Trophoblast cell (in vitro differentiated cells and primary cell): Measurements from ENCODE around the gene CTSZ.

ENCODE experiments used
- DNase-seq, 2 donors: peaks; one replicate each; pipeline ENCODE4 v3.0.0-alpha.2; 2016
- H2AFZ ChIP-seq: 2 replicates; pipeline ENCODE4 v1.6.1; 2013; ENCODE audit warnings: low read length, moderate library complexity, mild to moderate bottlenecking; ENCODE audit not compliant: insufficient read depth, poor library complexity
- H2AK5ac ChIP-seq: 2 replicates; pipeline ENCODE4 v1.6.1; 2013; ENCODE audit warnings: mild to moderate bottlenecking, low read length
- H2BK120ac ChIP-seq: 2 replicates; pipeline ENCODE4 v1.6.1; 2013; ENCODE audit warnings: low read length, mild to moderate bottlenecking, moderate library complexity; ENCODE audit not compliant: insufficient read depth, poor library complexity
- H2BK12ac ChIP-seq: 2 replicates; pipeline ENCODE4 v1.6.1; 2013; ENCODE audit warnings: mild to moderate bottlenecking, low read length, moderate library complexity
- H2BK5ac ChIP-seq: 2 replicates; pipeline ENCODE4 v1.6.1; 2013; ENCODE audit warnings: low read length, low read depth, moderate library complexity, mild to moderate bottlenecking; ENCODE audit not compliant: poor library complexity
- H3K14ac ChIP-seq: 2 replicates; pipeline ENCODE4 v1.6.1; 2013; ENCODE audit warnings: mild to moderate bottlenecking, low read length
- H3K18ac ChIP-seq: 2 replicates; pipeline ENCODE4 v1.6.1; 2013; ENCODE audit warnings: mild to moderate bottlenecking, low read length
- H3K23ac ChIP-seq: 2 replicates; pipeline ENCODE4 v1.6.1; 2013; ENCODE audit warnings: low read length
- H3K27ac ChIP-seq: 2 replicates; pipeline ENCODE4 v1.5.1; 2013; ENCODE audit warnings: low read depth, mild to moderate bottlenecking, inconsistent platforms, low read length, moderate library complexity
- H3K27me3 ChIP-seq: 2 replicates; pipeline ENCODE4 v1.6.1; 2013; ENCODE audit warnings: inconsistent platforms, mild to moderate bottlenecking, low read length, moderate library complexity; ENCODE audit not compliant: insufficient read depth
- H3K36me3 ChIP-seq, 2 experiments: 1 replicate in 1 of 2; 2 replicates in 1 of 2; pipeline ENCODE4 v1.6.1; 2013; ENCODE audit warnings: low read length in 2 of 2, mild to moderate bottlenecking in 2 of 2, moderate library complexity in 1 of 2; ENCODE audit not compliant: insufficient read depth in 2 of 2, control insufficient read depth in 1 of 2
- H3K4ac ChIP-seq: 2 replicates; pipeline ENCODE4 v1.6.1; 2013; ENCODE audit warnings: low read depth, mild to moderate bottlenecking, low read length, moderate library complexity
- H3K4me1 ChIP-seq, 2 experiments: 1 replicate in 1 of 2; 2 replicates in 1 of 2; pipeline ENCODE4 v1.6.1; 2013; ENCODE audit warnings: low read length in 2 of 2, mild to moderate bottlenecking in 2 of 2, moderate library complexity in 1 of 2; ENCODE audit not compliant: insufficient read depth in 2 of 2, control insufficient read depth in 1 of 2
- H3K4me2 ChIP-seq: 2 replicates; pipeline ENCODE4 v1.6.1; 2013; ENCODE audit warnings: inconsistent platforms, mild to moderate bottlenecking, low read length, moderate library complexity
- H3K4me3 ChIP-seq: 2 replicates; pipeline ENCODE4 v1.5.1; 2013; ENCODE audit warnings: mild to moderate bottlenecking, low read depth, low read length, inconsistent platforms
- H3K79me1 ChIP-seq: one replicate; pipeline ENCODE4 v1.6.1; 2013; ENCODE audit warnings: low read length
- H3K79me2 ChIP-seq: 2 replicates; pipeline ENCODE4 v1.6.1; 2013; ENCODE audit warnings: low read length, mild to moderate bottlenecking; ENCODE audit not compliant: control insufficient read depth, insufficient read depth, poor library complexity
- H3K9ac ChIP-seq: 2 replicates; pipeline ENCODE4 v1.6.1; 2013; ENCODE audit warnings: mild to moderate bottlenecking, low read length
- H3K9me3 ChIP-seq: 2 replicates; pipeline ENCODE4 v1.6.1; 2013; ENCODE audit warnings: low read depth, mild to moderate bottlenecking, control low read depth, inconsistent platforms, low read length; ENCODE audit not compliant: insufficient read depth
- H4K12ac ChIP-seq: 2 replicates; pipeline ENCODE4 v1.6.1; 2013; ENCODE audit warnings: low read depth, mild to moderate bottlenecking, low read length, moderate library complexity
- H4K8ac ChIP-seq: 2 replicates; pipeline ENCODE4 v1.6.1; 2013; ENCODE audit warnings: low read depth, mild to moderate bottlenecking, low read length, moderate library complexity
- H4K91ac ChIP-seq: one replicate; pipeline ENCODE4 v1.6.1; 2013; ENCODE audit warnings: low read depth, mild to moderate bottlenecking, low read length, moderate library complexity
- WGBS: extraction: QIAGEN DNeasy Blood & Tissue Kit; methylation state at CpG from one replicate; pipeline ENCODE4 v1.1.7; 2013; ENCODE audit warnings: missing lambda C conversion rate; ENCODE audit not compliant: insufficient read length, insufficient coverage; ENCODE audit errors: extremely low coverage; 5-methylcytosine and 5-hydroxymethylcytosine counted together

Gene CTSZ

DNA sequence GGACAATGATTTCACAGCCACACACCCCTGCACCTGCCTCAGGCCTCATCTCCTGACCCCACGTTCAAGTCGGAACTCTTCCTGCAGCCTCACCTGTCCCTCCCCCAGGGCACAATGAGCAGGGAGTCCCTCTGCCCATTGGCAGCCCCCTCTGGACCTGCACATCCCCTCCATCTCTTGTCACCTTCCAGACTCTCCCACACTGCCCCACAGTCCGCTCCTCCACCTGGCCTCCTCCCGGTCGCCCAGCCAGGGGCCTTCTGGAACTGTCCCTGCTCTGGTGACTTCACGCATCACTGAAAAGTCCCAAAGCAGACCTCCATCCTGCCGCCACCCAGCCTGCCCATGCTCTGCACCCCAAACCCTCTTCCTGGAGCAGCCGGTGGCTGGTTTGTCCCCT is 4.7 kb downstream of the CTSZ start:
- H4K91ac ChIP-seq: no peak overlapping the region
- no peak overlapping the region for H2BK120ac ChIP-seq
- H3K4me2 ChIP-seq: no peak overlapping the region
- H3K23ac ChIP-seq: no peak overlapping the region
- no peaks in the 10 kb centered on the region for H3K27me3 ChIP-seq
- H3K9ac ChIP-seq: no peak overlapping the region
- H3K4ac ChIP-seq: no peak overlapping the region
- no peak overlapping the region for H4K8ac ChIP-seq
- H3K79me2 ChIP-seq: peaks cover 7% of the 10 kb centered on the region
- H2BK5ac ChIP-seq: no peak overlapping the region
- H3K9me3 ChIP-seq: no peaks in the 10 kb centered on the region
- peaks cover 17 to 21% of the 10 kb centered on the region in 2 experiments for H3K36me3 ChIP-seq
- WGBS: no CpG with 5 or more reads among the region's 8 CpGs
- peaks cover 9% of the 10 kb centered on the region for H3K79me1 ChIP-seq
- no peak overlapping the region for H2AK5ac ChIP-seq
- peaks cover 10 to 11% of the 10 kb centered on the region in 2 experiments for H3K4me1 ChIP-seq
- H3K4me3 ChIP-seq: no peak overlapping the region
- no peak overlapping the region for H4K12ac ChIP-seq
- H3K14ac ChIP-seq: no peak overlapping the region
- no peak overlapping the region for H2AFZ ChIP-seq
- no peak overlapping the region for H2BK12ac ChIP-seq
- no peak overlapping the region for H3K27ac ChIP-seq
- DNase-seq: no peak
- no peak overlapping the region for H3K18ac ChIP-seq

DNA sequence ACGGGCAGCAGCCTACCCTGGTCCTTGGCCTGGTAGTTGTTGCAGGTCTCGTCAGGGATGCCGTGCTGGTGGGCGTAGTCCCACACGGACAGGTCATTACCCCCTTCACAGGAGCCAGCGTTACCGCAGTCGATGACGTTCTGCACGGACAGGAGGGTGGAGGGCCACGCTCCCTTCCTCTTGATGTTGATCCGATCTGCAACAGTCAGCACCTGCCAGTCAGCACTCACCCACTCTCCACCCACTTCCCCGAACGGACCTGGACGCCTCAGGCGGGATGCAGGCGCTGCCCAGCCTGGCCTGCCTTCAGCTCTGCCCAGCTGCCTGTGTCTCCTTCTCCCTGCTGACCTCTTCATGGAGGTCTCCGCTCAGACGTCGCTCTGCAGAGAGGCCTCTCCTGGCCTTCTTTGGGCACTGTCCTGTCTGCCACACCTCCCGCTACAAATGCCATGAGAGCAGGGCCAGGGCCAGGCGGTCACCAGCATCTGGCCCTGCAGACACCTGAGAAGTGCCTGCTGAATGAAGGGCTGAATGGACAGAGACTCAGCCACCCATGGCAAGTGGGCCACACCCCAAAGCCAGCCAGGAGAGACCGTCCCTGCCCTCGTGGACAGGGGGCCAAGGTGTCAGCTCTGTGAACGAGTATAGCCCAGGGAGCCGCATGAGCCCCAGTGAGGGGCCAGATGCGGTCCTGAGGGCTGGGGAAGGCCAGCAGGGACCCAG is 5.4 kb downstream of the CTSZ start:
- Histone ChIP-seq H3K4me1 (peaks cover 7% of the 10 kb centered on the region in 2 experiments), H4K12ac (no peak overlapping the region), H3K14ac (no peak overlapping the region), H3K27me3 (no peaks in the 10 kb centered on the region), H3K79me1 (peaks cover 2% of the 10 kb centered on the region), H3K23ac (no peak overlapping the region), H2AK5ac (no peak overlapping the region), H3K9ac (no peak overlapping the region), H2BK120ac (no peak overlapping the region), H2AFZ (no peak overlapping the region), H3K36me3 (peaks cover 23 to 28% of the 10 kb centered on the region in 2 experiments), H3K18ac (no peak overlapping the region), H3K4ac (no peak overlapping the region), H2BK12ac (no peak overlapping the region), H2BK5ac (no peak overlapping the region), H3K27ac (no peak overlapping the region), H3K9me3 (no peaks in the 10 kb centered on the region), H4K8ac (no peak overlapping the region), H3K79me2 (peaks cover 2% of the 10 kb centered on the region), H3K4me2 (no peak overlapping the region), H4K91ac (no peak overlapping the region), H3K4me3 (no peak overlapping the region)
- WGBS: no CpG with 5 or more reads among the region's 27 CpGs
- DNase-seq: no peak

DNA sequence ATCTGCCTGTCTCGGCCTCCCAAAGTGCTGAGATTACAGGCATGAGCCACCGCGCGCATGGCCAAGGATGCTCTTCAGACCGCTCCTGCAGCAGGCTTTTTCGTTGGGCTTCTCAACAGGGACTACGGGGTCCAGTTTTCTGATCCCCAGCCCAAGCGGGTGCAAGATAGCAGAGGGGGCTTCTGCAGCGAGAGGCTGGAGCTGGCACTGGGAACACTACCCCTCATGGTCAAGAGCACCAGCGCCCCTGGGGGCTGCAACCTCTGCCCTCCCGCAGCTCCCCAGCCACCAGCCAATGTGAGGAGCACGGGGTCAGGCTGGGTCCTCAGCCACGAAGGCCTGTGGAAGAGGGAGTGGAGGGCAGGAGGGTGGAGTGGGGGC is 6.0 kb downstream of the CTSZ start:
- no peak overlapping the region for H3K4me3 ChIP-seq
- no peak overlapping the region for H2AK5ac ChIP-seq
- no peaks in the 10 kb centered on the region for H3K79me1 ChIP-seq
- H3K36me3 ChIP-seq: peaks cover 28 to 33% of the 10 kb centered on the region in 2 experiments
- no peak overlapping the region for H3K23ac ChIP-seq
- H4K8ac ChIP-seq: no peak overlapping the region
- peaks cover 2% of the 10 kb centered on the region in 2 experiments for H3K4me1 ChIP-seq
- H2BK5ac ChIP-seq: no peak overlapping the region
- no peak overlapping the region for H3K18ac ChIP-seq
- H3K4ac ChIP-seq: no peak overlapping the region
- no peaks in the 10 kb centered on the region for H3K79me2 ChIP-seq
- H2BK120ac ChIP-seq: no peak overlapping the region
- no peak overlapping the region for H4K12ac ChIP-seq
- DNase-seq: no peak
- H3K9ac ChIP-seq: no peak overlapping the region
- H3K27me3 ChIP-seq: no peaks in the 10 kb centered on the region
- no peak overlapping the region for H2AFZ ChIP-seq
- H3K14ac ChIP-seq: no peak overlapping the region
- no peak overlapping the region for H3K4me2 ChIP-seq
- H2BK12ac ChIP-seq: no peak overlapping the region
- H4K91ac ChIP-seq: no peak overlapping the region
- no peak overlapping the region for H3K27ac ChIP-seq
- H3K9me3 ChIP-seq: no peaks in the 10 kb centered on the region
- WGBS: no CpG with 5 or more reads among the region's 13 CpGs

DNA sequence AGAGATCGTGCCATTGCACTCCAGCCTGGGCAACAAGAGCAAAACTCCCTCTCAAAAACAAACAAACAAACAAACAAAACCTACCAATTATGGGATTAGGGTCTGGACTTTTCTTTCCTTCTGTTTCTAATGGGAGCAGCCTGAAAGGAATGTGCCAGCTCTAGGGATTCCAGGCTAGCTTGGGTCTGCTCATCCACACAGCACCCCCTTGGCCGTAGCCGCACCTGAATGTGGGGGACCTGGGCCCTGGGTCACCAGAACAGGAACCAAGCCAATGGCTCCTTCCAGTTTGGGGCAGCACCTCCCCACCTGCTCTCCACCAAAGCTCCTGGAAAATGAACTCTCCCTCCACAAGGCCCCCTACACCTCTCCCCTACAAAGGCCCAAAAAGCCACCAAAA is 6.7 kb downstream of the CTSZ start:
- Histone ChIP-seq H2AFZ (no peak overlapping the region), H4K91ac (no peak overlapping the region), H3K27ac (no peak overlapping the region), H2BK120ac (no peak overlapping the region), H3K4me2 (no peak overlapping the region), H4K12ac (no peak overlapping the region), H3K79me1 (no peaks in the 10 kb centered on the region), H3K9me3 (peaks cover 2% of the 10 kb centered on the region), H3K14ac (no peak overlapping the region), H3K23ac (no peak overlapping the region), H3K27me3 (no peaks in the 10 kb centered on the region), H2BK12ac (no peak overlapping the region), H3K9ac (no peak overlapping the region), H3K79me2 (no peaks in the 10 kb centered on the region), H3K4ac (no peak overlapping the region), H3K4me1 (peaks cover 0 to 2% of the 10 kb centered on the region in 2 experiments), H3K4me3 (no peak overlapping the region), H2AK5ac (no peak overlapping the region), H3K18ac (no peak overlapping the region), H3K36me3 (peaks cover 32 to 40% of the 10 kb centered on the region in 2 experiments), H2BK5ac (no peak overlapping the region), H4K8ac (no peak overlapping the region)
- WGBS: no CpG with 5 or more reads among the region's 3 CpGs
- no peak for DNase-seq
